PFSK-1 (cell line): ENCODE measurements around the gene IAH1.

Experiments
- POLR2AphosphoS5 ChIP-seq: IDR thresholded peaks from 2 replicates; pipeline ENCODE4 v1.6.1; 2012; ENCODE audit warnings: low read depth, mild to moderate bottlenecking, control low read depth, low read length, moderate library complexity
- SIN3A ChIP-seq: IDR thresholded peaks from 2 replicates; pipeline ENCODE4 v1.6.1; 2012; ENCODE audit warnings: mild to moderate bottlenecking, low read length, moderate library complexity, borderline replicate concordance; ENCODE audit not compliant: insufficient read depth
- TAF1 ChIP-seq: IDR thresholded peaks from 2 replicates; pipeline ENCODE4 v1.6.1; 2012; ENCODE audit warnings: low read length, control low read depth, borderline replicate concordance; ENCODE audit not compliant: insufficient read depth
- TF ChIP-seq, protein P1 (sequence below), 2 experiments: IDR thresholded peaks; 2 replicates each; pipeline versions ENCODE4 v1.6.1 to v1.8.0; 2011 to 2012; ENCODE audit warnings: low read depth in 2 of 2, low read length in 2 of 2, control low read depth in 1 of 2, inconsistent platforms in 1 of 2, mild to moderate bottlenecking in 1 of 2, moderate library complexity in 1 of 2; ENCODE audit not compliant: insufficient read depth in 1 of 2

DNA sequence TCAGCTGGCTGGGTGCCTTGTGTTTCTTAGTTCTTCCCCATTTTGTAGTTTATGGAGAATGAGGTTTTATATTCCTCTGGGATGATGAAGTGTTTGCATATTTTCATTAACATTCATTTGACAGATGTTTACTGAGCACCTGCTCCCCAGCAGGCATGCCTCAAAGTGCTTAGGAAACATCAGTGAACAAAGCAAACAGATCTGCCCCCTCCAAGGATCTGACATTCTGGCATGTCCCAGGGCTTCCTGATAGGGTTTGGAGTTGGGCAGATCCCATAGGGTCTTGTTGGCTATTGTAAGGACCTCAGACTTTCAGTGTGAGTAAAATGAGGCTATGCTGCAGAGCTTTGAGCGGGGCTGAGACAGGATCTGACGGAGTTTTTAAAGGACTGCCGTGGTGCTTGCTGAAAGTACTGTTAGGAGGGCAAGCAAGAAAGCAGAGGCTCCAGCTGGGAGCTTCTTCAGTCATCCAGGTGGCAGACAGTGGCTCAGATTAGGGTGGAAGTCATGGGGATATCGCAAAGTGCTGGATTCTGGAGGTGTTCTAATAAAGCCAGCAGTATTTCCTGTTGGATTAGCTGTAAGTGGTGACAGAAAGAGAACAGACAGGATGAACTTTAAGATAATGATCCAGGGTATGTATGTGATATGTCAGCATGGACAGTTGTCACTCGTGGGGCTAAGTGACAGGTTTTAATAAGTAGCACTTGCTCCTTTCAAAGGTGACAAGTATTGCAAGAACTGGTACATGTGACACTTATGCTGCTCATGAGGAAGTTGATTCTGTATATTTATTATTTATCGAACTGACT is 11.3 kb upstream of the IAH1 start:
- TF ChIP-seq TAF1 (no peak), POLR2AphosphoS5 (no peak), SIN3A (no peak)
- TF ChIP-seq, protein P1, sequence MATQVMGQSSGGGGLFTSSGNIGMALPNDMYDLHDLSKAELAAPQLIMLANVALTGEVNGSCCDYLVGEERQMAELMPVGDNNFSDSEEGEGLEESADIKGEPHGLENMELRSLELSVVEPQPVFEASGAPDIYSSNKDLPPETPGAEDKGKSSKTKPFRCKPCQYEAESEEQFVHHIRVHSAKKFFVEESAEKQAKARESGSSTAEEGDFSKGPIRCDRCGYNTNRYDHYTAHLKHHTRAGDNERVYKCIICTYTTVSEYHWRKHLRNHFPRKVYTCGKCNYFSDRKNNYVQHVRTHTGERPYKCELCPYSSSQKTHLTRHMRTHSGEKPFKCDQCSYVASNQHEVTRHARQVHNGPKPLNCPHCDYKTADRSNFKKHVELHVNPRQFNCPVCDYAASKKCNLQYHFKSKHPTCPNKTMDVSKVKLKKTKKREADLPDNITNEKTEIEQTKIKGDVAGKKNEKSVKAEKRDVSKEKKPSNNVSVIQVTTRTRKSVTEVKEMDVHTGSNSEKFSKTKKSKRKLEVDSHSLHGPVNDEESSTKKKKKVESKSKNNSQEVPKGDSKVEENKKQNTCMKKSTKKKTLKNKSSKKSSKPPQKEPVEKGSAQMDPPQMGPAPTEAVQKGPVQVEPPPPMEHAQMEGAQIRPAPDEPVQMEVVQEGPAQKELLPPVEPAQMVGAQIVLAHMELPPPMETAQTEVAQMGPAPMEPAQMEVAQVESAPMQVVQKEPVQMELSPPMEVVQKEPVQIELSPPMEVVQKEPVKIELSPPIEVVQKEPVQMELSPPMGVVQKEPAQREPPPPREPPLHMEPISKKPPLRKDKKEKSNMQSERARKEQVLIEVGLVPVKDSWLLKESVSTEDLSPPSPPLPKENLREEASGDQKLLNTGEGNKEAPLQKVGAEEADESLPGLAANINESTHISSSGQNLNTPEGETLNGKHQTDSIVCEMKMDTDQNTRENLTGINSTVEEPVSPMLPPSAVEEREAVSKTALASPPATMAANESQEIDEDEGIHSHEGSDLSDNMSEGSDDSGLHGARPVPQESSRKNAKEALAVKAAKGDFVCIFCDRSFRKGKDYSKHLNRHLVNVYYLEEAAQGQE (IDR thresholded peaks at IDR 0.05; ENCODE audit: insufficient read depth in 1 of 2, low read depth in 2 of 2, low read length in 2 of 2), result no peak
